Esophagus muscularis mucosa (tissue), 4 donors: ENCODE results near the gene CNPY4. TPM values are rescaled to one million over a fixed set of nuclear protein-coding genes. Genes with fewer than 3 reads are reported as not detected.
A peak's percentile ranks its signal among the peaks of the same experiment; 100 is the strongest.

Experiments
- DNase-seq: peaks from one replicate; pipeline ENCODE4 v3.0.0-alpha.2; 2017; ENCODE audit errors: extremely low spot score
- H3K27ac ChIP-seq, 4 donors: fragments of 200-600 bp; sonication (generic); replicated peaks in 1 of 4; 1 replicate in 3 of 4; 2 replicates in 1 of 4; pipeline ENCODE4 v1.5.1; 2016 to 2019; ENCODE audit warnings: mild to moderate bottlenecking in 1 of 4
- H3K27me3 ChIP-seq, 4 donors: fragments of 200-600 bp; sonication (generic); one replicate each; pipeline versions ENCODE4 v1.5.1 to v1.6.0; 2016 to 2019
- H3K36me3 ChIP-seq, 4 donors: fragments of 200-600 bp; sonication (generic); one replicate each; pipeline ENCODE4 v1.5.1; 2016 to 2019
- H3K4me1 ChIP-seq, 4 donors: fragments of 200-600 bp; sonication (generic); one replicate each; pipeline ENCODE4 v1.5.1; 2016 to 2019
- H3K4me3 ChIP-seq, 4 donors: fragments of 200-600 bp; sonication (generic); 1 replicate in 2 of 4; 2 replicates in 2 of 4; pipeline ENCODE4 v1.5.1; 2016 to 2019; ENCODE audit warnings: mild to moderate bottlenecking in 4 of 4, moderate library complexity in 1 of 4
- H3K9me3 ChIP-seq, 4 donors: fragments of 200-600 bp; sonication (generic); 1 replicate in 3 of 4; 2 replicates in 1 of 4; pipeline ENCODE4 v1.5.1; 2016 to 2019
- CTCF ChIP-seq, 3 experiments: fragments of 200-600 bp in 2 of 3; fragments of 450-650 bp in 1 of 3; sonication (generic) in 2 of 3; IDR thresholded peaks; one replicate each; pipeline ENCODE4 v1.5.1; 2017 to 2019; ENCODE audit warnings: antibody characterized with exemption in 3 of 3, mild to moderate bottlenecking in 2 of 3, moderate library complexity in 1 of 3
- EP300 ChIP-seq: sonication (generic); formaldehyde crosslinking; IDR thresholded peaks from one replicate; pipeline ENCODE4 v1.6.1; 2017; ENCODE audit warnings: antibody characterized with exemption
- POLR2A ChIP-seq: fragments of 450-650 bp; IDR thresholded peaks from one replicate; pipeline ENCODE4 v1.6.1; 2017; ENCODE audit warnings: antibody characterized with exemption, moderate library complexity, mild to moderate bottlenecking, low read depth
- POLR2AphosphoS5 ChIP-seq, 2 donors: sonication (generic); formaldehyde crosslinking; IDR thresholded peaks; one replicate each; pipeline ENCODE4 v1.6.1; 2017; ENCODE audit warnings: antibody characterized with exemption in 2 of 2
- WGBS: methylation state at CpG from one replicate; pipeline ENCODE4 v1.1.5; 2018; 5-methylcytosine and 5-hydroxymethylcytosine counted together
- intact Hi-C: fragments of 100-400 bp; cut with DNase I; formaldehyde crosslinking; loops from one replicate; pipeline ENCODE4 v1.15.1; 2023
- total RNA-seq, 4 donors: library from RNA; depleted of rRNA; stranded (reverse); fragments of >200 nt; gene quantifications; one replicate each; pipeline versions ENCODE4 v1.1.0 to v1.2.1, GENCODE V29; 2016

The CNPY4 gene
- total RNA-seq, 4 donors from 2014 or later: 8.3 to 16.2 (median 13.3) TPM

DNA sequence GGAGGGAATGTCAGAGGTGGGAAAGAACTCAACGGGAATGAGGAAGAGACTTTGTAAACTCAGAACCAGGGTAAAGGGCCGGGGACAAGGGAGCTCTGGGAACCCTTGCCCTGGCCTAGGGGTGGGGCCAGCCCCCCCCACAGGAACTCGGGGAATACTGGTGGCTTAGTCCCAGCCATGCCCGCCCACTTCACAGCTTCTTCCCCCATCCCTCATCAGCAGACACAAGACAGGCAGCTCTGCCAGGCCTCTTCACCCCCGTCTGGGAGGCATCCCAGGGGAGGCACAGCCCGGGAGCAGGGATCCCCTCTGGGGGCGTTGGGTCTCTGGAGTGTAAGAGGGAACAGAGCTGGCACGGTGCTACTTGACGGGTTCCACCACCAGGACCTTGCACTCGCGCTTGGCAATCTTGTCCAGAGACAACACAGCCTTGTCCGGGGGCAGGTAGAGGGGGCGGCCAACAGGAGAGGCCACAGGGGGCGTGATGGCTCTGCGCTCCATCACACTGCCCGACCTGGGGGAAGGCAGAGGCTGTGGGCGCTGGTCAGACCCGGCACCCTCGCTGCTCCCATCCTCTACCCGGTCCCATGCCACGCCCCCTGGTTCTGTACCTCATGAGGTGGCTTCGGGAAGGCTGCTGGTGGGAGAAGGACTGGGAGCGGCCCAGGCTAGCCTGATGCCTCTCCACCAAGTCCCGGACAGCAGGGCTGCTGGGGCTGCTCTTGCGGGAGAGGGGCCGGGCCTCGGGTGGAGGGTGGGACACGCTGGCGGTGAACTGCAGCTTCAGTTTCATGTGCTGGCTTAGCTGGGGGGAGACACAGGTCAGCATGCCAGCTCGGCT is 35.4 kb downstream of the CNPY4 start:
- peaks cover 19 to 61% (median 40%) of the 10 kb centered on the region in 4 donors for H3K36me3 ChIP-seq
- no peaks in the 10 kb centered on the region for H3K9me3 ChIP-seq
- peaks cover 20 to 66% (median 37%) of the 10 kb centered on the region in 4 donors for H3K4me1 ChIP-seq
- peak overlapping the region in 1 of 4 donors; percentile 4 for H3K27ac ChIP-seq
- no peaks in the 10 kb centered on the region for H3K27me3 ChIP-seq
- H3K4me3 ChIP-seq: no peak overlapping the region
- WGBS: 46% methylated on average over 4 of the region's 30 CpGs
- intact Hi-C loops: no loop called here
- TF ChIP-seq POLR2AphosphoS5 (IDR thresholded peaks at IDR 0.05) (no peak), POLR2A (no peak), EP300 (no peak), CTCF (IDR thresholded peaks at IDR 0.05) (no peak)
- no peak for DNase-seq

- Histone ChIP-seq H3K4me1 (peaks cover 17 to 57% (median 30%) of the 10 kb centered on the region in 4 donors), H3K27me3 (no peaks in the 10 kb centered on the region), H3K36me3 (peaks cover 19 to 61% (median 40%) of the 10 kb centered on the region in 4 donors), H3K27ac (no peak overlapping the region), H3K9me3 (no peaks in the 10 kb centered on the region), H3K4me3 (no peak overlapping the region)
- intact Hi-C loops: no loop called here
- no peak for DNase-seq
- WGBS: 79% methylated on average over 15 of the region's 20 CpGs
- TF ChIP-seq CTCF (IDR thresholded peaks at IDR 0.05): no peak
- TF ChIP-seq POLR2AphosphoS5 (IDR thresholded peaks at IDR 0.05): no peak
- no peak for TF ChIP-seq EP300
- TF ChIP-seq POLR2A: no peak
These were observed 36.3 kb downstream of the CNPY4 start for GRCh38 chr7:100155553-100156317.

- intact Hi-C loops: no loop called here
- peaks cover 19 to 54% (median 40%) of the 10 kb centered on the region in 4 donors for H3K36me3 ChIP-seq
- H3K4me1 ChIP-seq: peaks cover 17 to 56% (median 29%) of the 10 kb centered on the region in 4 donors
- TF ChIP-seq POLR2AphosphoS5 (IDR thresholded peaks at IDR 0.05): no peak
- TF ChIP-seq EP300: no peak
- TF ChIP-seq CTCF (IDR thresholded peaks at IDR 0.05): no peak
- no peak for TF ChIP-seq POLR2A
- DNase-seq: no peak
- WGBS: 77% methylated on average over 16 of the region's 16 CpGs
- H3K27me3 ChIP-seq: no peaks in the 10 kb centered on the region
- H3K9me3 ChIP-seq: no peaks in the 10 kb centered on the region
- H3K4me3 ChIP-seq: no peak overlapping the region
- H3K27ac ChIP-seq: peak overlapping the region in 3 of 4 donors; percentile 77 to 89 (median 80)
These were observed 37.1 kb downstream of the CNPY4 start for GRCh38 chr7:100156331-100157068.

GRCh38 chr7:100157069-100157333 is 37.6 kb downstream of the CNPY4 start:
- H3K4me1 ChIP-seq: peaks cover 17 to 56% (median 29%) of the 10 kb centered on the region in 4 donors
- intact Hi-C loops: no loop called here
- H3K4me3 ChIP-seq: peak overlapping the region in 2 of 4 donors; percentile 90 to 94
- H3K27ac ChIP-seq: peak overlapping the region; percentile 77 to 89 (median 83)
- 72% methylated on average over 4 of the region's 5 CpGs for WGBS
- DNase-seq: no peak
- no peak for TF ChIP-seq POLR2A
- no peak for TF ChIP-seq EP300
- no peak for TF ChIP-seq POLR2AphosphoS5 (IDR thresholded peaks at IDR 0.05)
- TF ChIP-seq CTCF (IDR thresholded peaks at IDR 0.05): no peak
- peaks cover 19 to 49% (median 40%) of the 10 kb centered on the region in 4 donors for H3K36me3 ChIP-seq
- H3K9me3 ChIP-seq: no peaks in the 10 kb centered on the region
- no peaks in the 10 kb centered on the region for H3K27me3 ChIP-seq
